Neural progenitor cell (in vitro differentiated cells): ENCODE measurements around the gene FOXN3.

Experiments
- CTCF ChIP-seq: fragments of 200-600 bp; sonication (generic); IDR thresholded peaks from 2 replicates; pipeline ENCODE4 v1.5.1; 2017; ENCODE audit warnings: antibody characterized with exemption, mild to moderate bottlenecking
- EZH2 ChIP-seq: fragments of 200-600 bp; sonication (generic); IDR thresholded peaks from 2 replicates; pipeline ENCODE4 v1.6.1; 2017; ENCODE audit warnings: antibody characterized with exemption, mild to moderate bottlenecking, moderate library complexity

- TF ChIP-seq CTCF (no peak), EZH2 (no peak)
These were observed 172.3 kb downstream of the FOXN3 start for GRCh38 chr14:89244720-89245119.
